ENCODE measurements around the gene MKNK2.

The MKNK2 gene

DNA sequence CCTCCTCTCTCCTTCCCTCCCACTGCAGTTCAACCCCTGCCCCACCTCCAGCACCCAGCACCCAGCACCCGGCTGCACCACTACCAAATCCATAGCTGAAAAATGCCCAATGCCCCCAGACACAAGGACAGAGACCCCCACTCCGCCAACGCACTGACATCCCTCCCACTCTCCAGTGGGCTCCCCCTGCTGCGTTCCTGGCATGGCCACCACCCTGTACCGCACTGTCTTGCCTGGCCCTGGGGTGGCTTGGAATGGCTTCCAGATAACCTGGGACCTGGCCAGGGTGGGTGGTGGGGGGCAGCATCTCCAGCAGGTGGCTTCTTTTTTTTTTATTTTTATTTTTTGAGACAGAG, 5.8 kb upstream of the MKNK2 start:
- no peak for DNase-seq

GRCh38 chr19:2055931-2056836, 5.1 kb upstream of the MKNK2 start:
- DNase-seq: peak; percentile 27

DNA sequence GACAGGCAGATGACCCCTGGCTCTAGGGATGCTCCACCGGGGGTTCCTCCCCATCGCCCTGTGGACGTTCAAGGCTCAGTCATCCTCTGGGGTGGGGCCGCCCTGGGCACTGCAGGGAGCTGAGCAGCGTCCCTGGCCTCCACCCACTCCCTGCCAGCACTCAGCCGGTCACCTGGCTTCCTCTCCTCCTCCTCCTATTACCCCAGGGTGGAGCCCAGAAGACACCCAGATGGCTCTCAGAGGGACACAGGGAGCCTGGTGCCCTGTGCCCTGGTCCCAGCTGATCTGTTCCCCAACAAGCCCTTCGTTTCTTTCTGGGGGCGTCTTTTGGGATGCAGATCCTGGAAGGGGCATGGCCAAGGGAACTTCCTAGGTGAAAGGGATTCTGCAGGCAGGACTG, 3.7 kb upstream of the MKNK2 start:
- no peak for DNase-seq

GRCh38 chr19:2053601-2054389, 2.8 kb upstream of the MKNK2 start:
- DNase-seq: no peak

DNA sequence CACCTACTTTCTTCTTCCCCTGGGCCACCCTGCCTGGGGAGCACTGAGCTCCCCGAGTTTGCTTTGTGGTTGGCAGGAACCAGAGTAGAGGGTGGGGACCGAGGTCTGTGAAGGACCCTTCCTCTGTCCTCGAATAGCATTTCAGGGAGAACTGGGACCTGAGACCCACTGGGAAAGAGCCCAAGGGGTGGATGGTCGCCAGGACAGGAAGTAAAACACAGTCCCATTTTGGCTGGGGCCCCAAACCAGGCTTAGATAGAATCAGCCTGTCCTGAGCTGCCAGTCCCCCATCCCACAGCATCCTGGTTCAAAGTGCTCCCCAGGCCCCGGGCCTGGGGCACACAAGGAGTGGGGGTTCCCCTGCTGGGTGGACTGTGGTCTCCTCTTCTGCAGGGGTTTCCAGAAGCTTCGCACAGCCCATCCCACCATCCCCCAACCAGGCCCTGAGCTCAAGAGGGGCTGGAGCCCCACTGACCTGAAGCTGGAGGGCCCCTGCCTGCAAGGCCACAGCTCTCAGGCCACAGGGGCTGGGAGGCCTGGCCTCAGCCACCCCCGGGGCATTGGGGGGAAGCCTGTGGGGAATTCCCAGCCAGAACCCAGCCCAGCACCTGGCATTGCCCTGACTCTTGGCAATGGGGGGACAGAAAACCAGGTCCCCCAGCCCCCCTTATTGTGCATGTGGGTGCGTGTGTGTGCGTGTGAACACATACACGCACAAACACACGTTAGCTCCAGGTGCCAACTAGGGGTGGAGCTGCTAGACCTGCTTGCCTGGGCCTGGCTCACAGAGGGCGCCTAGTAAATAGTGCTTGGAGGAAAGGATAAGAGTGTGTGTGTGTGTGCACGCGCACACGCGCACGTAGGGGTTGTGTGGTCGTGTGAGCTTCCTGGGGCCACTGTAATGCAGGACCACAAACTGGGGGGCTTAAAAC, 995 bp upstream of the MKNK2 start:
- DNase-seq: peak; percentile 68

- no peak for DNase-seq
Observed at GRCh38 chr19:2050349-2050990, 574 bp downstream of the MKNK2 start.

DNA sequence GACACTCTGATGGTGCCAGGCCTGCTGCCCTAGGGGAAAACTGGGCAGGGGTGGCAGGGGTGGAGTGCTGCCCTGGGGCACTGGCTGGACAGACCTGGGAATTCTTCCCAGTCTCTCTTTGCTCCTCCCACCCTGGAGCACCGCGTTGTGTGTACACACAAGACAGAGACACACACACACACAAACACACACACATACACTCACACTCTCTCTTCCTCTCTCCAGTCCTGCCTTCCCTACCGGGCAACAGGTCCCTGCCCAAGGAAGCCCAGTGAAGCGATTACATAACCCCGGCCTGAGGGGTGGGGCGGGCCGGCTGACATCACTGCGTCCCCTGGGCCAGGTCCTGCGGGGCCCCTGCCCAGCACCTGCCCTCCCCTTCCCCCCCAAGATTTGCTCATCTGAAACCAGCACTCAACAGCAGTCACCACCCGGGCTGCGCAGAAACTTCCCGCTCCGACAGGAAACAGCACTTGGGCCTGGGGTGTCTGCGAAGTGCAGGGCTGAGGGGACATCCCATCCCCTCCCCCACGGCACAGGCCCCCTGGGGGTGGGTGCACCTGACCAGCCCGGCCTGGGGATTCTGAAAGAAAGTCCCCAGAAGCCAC, 1.2 kb downstream of the MKNK2 start:
- peak; percentile 69 for DNase-seq

DNA sequence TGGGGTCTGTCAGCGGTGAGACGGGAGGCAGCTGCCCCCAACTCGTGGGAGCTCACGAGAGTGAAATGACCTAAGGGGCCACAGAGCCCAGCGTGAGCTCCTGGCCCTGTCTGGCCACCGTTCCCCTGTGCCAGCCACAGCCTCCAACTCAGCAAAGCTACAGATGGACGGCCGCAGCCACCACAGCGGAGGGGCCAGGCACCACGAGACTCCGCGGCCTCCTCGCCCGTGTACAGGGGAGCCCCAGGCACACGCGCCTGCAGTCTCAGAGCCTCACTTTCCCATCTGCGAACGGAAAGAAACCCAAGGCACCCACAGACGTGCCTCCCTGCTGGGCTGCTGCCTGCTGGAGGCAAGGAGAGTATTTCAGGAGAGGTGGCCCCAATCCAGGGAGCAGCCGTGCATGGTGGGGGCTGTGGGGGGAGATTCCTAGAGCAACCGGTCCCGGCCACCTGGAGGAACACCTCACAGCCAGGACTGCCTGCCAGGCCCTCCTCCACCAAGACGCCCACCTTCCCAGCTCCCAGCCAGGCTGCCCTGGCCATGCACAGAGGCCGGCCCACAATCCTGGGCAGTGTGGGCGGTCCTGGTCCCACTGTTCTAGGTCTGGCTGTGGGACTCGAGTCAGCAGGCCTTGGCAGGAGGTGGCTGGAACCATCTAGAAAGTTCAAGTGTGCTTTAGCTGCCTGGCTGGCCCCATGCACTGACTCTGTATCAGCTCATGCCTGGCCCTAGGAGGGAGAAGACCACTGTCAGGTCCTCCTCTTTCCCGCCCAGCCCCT, 1.9 kb downstream of the MKNK2 start:
- no peak for DNase-seq

- no peak for DNase-seq
Observed at GRCh38 chr19:2048104-2048958, 2.7 kb downstream of the MKNK2 start.

DNA sequence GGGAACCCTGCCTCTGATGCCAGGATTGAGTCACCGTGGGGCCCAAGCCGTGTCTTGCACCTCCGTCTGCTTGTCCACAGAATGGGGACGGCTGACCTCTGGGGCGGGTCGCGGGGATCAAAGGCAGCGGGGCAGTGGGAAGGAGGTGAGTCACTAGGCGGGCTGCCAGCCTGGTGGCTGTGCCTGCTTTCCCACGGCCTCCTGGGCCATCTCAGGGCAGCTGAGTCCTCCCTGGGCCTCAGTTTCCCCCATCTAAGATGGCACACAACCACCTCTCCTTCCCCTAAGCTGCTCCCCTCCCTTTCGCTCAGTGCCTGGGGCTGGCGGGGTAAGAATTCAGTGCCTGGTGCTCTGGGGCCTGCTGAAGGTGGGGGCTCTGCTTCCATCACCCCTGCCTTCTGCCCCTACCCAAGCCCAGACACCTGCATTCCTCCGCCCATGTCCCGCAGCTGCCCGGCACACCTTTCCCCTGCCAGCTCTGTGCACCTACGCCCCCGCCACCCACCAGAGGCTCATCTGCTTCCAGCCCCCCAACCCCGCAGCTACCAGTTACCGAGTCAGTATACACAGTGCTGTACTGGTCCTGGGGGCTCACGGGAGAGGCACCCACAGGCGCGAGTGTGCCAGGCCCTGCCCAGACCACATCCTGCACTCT, 3.5 kb downstream of the MKNK2 start:
- DNase-seq: peak; percentile 38

GRCh38 chr19:2047076-2047448, 4.0 kb downstream of the MKNK2 start:
- DNase-seq: no peak

DNA sequence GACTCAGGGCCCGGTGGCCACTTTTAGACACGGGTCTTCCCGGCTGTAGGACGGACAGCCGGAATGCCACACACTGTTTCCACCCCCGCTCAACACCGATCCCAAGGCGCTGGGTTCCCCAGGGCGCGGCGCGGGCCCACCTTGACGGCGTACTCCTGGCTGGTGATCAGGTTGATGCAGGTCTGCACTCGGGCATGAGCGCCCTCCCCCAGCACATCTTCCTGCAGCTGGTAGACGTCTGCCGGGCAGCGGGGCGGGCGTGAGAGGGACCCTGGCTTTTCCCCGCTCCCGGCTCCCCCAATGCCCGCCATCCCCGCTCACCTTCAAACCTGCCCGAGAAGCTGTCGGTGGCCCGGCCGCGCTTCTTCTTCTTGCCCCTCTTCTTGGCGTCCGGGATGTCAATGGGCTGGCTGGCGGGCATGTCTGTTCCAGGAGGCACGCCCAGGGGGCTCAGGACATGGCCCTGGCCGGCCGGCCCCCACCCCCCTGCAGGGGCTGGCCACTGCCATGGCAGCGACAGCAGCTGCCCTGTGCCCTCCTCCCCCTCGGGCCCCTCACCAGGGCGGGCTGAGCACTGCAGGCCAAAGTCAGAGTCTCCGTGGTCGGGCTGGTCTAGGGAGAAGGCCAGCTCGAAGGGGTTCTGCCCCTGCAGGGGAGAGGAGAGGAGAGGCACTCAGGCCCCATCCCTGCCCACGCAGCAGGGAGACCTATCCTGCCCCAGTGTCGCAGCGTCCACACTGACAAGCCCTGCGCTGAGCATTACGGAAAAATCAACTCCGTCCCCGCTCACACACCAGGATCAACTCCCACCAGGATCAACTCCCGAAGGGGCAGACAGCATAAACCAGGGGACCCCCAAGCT, 4.8 kb downstream of the MKNK2 start:
- DNase-seq: no peak

DNA sequence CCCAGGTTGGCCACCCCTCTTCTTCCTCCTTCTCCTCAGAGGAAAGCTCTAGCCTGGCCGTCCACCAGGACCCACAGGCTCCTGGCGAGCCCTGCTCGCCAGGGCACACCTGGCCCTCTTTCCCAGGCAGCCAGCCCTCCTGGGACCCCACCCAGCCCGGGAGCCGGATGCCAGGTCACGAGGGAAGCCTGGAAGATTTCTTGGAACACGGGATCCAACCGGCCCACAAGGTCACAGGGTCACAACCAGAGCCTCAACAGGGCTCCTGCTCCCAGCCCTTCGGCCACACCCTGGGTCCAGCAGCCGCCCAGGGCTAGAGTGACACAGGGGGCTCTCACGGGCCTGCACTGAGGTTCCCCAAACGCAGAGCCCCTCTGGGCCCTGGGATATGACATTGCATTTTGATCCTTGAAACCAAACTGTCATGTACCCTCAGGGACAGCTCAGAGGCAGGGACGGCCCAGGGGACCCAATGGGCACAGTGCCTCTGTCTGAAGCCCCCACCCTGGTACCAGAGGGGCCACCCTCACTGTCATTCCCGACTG, 5.5 kb downstream of the MKNK2 start:
- DNase-seq: no peak

DNA sequence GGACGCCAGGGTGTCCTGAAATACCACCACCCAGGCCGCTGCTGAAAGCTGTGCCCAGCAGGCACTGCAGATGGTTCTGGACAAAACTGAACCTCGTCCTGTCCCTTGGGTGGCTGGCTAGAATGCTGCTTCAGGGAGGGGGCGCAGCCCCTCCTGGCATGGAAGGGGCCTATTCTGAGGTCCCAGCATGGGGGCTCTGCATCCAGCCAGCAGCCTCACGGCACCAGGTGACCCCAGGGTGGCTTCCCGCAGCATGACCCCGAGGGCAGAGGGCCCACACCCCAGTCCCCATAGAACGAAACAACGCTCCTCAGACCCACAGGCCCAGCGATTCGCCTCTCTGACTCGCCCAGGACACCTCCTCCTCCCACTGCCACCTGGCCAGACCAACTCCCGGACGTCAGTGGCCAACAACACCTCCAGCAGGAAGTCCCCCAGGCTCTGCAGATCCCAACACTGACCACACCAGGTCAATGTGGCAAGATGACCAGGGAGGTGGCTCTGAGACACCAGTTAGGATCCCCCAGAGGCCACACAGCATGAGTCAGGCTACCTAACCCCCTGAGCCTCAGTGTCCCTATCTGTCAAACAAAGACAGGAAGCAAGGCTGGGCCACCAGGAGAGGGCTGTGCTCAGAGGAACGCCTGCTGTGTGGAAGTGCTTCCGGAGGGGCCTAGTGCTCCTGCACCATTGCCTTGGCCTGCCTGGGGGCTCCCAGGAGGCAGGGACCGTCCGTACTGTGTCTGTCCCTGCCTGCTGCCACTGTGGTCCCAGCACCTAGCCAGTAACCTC, 6.1 kb downstream of the MKNK2 start:
- DNase-seq: no peak

- DNase-seq: no peak
Observed at GRCh38 chr19:2043961-2044708, 6.9 kb downstream of the MKNK2 start.

DNA sequence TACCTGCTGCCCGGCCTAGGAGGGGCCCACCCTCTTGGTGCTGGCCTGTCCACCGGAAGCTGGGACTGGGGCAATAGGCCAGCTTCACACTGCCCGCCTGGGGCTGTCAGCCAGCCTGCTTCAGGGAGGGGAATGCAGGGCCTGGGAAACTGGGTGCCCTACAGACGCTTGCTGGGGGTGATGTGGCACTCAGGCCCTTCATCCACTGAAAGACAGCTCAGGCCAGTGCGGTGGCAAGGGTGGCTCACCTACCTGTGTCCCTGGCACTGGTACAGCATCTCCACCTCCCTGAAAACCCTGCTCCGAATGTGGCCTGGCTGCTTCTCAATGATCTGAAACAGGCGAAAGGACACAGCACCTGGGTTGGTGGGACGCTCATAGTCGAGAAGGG, 7.8 kb downstream of the MKNK2 start:
- DNase-seq: no peak
